ENCODE data around the gene OR2A2.

The OR2A2 gene

GRCh38 chr7:144137501-144137900 is 28.1 kb downstream of the OR2A2 start:
- no peak for FAIRE-seq

DNA sequence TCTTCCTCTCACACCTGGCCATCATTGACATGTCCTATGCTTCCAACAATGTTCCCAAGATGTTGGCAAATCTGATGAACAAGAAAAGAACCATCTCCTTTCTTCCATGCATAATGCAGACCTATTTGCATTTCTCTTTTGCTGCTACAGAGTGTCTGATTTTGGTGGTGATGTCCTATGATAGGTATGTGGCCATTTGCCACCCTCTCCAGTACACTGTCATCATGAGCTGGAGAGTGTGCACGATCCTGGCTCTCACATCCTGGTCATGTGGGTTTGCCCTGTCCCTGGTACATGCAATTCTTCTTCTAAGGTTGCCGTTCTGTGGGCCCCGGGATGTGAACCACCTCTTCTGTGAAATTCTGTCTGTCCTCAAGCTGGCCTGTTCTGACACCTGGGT is 32.8 kb downstream of the OR2A2 start:
- DNase-seq (ENCODE audit: low spot score) = no peak
- FAIRE-seq = no peak

More at GRCh38 chr7:144137501-144137900, 28.1 kb downstream of the OR2A2 start:
- no peak for DNase-seq (ENCODE audit: low spot score)

DNA sequence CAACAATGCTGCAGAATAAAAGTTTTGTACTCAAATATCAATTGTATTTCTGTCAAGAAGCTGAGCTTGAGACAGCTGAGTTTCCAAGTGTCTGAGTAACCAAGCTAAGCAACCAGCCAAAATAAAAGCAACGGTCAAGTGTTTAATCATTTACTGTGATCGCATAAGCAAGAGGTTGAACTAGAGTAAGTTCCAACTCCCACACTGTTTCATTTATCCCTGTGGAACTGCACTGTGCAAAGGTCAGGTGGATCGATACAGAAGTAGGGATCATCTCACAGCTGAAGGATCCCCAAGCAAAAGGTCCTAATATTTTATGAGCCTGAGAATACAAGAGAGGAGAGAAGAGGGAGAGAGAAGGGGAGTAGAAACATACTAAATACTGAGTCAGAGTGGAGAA is 35.0 kb downstream of the OR2A2 start:
- FAIRE-seq (no peak), DNase-seq (ENCODE audit: low spot score) (peak; percentile 24)

GRCh38 chr7:144148224-144148827 is 38.9 kb downstream of the OR2A2 start:
- DNase-seq (ENCODE audit: low spot score) (no peak), FAIRE-seq (no peak)

GRCh38 chr7:144158861-144159260 is 49.5 kb downstream of the OR2A2 start:
- no peak for FAIRE-seq
- DNase-seq (ENCODE audit: low spot score) = no peak

All from RCC 7860 (cell line).